ENCODE results near the gene POFUT2.

DNA sequence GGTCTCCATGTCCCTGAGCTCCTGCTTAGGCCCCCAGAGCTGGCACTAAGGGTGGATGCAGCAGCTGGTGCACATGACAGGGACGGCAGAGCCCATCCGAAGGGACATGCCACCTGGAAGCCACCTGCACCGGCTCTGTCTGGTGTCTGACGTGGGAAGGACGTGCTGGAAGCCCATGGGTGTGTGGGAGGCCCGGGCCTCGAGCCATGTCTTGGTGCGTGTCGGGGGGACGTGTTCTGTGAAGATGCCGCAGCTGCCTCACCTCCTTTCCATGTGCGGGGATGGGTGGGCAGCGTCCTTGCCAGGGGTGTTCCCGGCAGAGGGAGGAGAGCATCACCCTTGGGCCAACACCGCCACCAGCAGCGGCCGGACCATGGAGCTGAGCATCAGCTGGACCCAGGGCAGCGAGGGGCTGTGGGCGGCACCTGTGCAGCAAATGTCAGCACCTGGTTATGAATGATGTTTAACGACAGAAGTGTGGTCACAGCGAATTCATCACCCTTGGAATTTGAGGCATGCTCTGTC lies 15.5 kb upstream of the POFUT2 start:
- TF ChIP-seq, protein P1, sequence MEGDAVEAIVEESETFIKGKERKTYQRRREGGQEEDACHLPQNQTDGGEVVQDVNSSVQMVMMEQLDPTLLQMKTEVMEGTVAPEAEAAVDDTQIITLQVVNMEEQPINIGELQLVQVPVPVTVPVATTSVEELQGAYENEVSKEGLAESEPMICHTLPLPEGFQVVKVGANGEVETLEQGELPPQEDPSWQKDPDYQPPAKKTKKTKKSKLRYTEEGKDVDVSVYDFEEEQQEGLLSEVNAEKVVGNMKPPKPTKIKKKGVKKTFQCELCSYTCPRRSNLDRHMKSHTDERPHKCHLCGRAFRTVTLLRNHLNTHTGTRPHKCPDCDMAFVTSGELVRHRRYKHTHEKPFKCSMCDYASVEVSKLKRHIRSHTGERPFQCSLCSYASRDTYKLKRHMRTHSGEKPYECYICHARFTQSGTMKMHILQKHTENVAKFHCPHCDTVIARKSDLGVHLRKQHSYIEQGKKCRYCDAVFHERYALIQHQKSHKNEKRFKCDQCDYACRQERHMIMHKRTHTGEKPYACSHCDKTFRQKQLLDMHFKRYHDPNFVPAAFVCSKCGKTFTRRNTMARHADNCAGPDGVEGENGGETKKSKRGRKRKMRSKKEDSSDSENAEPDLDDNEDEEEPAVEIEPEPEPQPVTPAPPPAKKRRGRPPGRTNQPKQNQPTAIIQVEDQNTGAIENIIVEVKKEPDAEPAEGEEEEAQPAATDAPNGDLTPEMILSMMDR (conservative IDR thresholded peaks at IDR 0.05; ENCODE audit: low read depth, low read length) = no peak
- TF ChIP-seq EZH2 (IDR thresholded peaks at IDR 0.05; ENCODE audit: low read length, unreplicated experiment) = no peak
- TF ChIP-seq EZH2phosphoT487 (IDR thresholded peaks at IDR 0.05; ENCODE audit: borderline replicate concordance, low read length) = no peak

Data from PC-3 (cell line).